K562 (cell line): Measurements from ENCODE around the gene PUS7. TPM values are rescaled to one million over a fixed set of nuclear protein-coding genes. Genes with fewer than 3 reads are reported as not detected.

ENCODE experiments used
- BCOR ChIP-seq: fragments of 450-650 bp; IDR thresholded peaks from 2 replicates; pipeline ENCODE4 v1.6.1; 2016
- BRD9 ChIP-seq: fragments of 450-650 bp; IDR thresholded peaks from 2 replicates; pipeline ENCODE4 v1.6.1; 2018; ENCODE audit warnings: low read depth; ENCODE audit not compliant: partially characterized antibody
- EP400 ChIP-seq: fragments of 450-650 bp; IDR thresholded peaks from 2 replicates; pipeline ENCODE4 v1.6.1; 2017; ENCODE audit warnings: antibody characterized with exemption, mild to moderate bottlenecking, moderate library complexity
- ETV5 ChIP-seq: sonication (generic); formaldehyde crosslinking; IDR thresholded peaks from 2 replicates; pipeline ENCODE4 v1.4.0; 2020; ENCODE audit warnings: low read depth, mild to moderate bottlenecking, missing genetic modification reagents
- FOXP4 ChIP-seq: sonication (generic); formaldehyde crosslinking; IDR thresholded peaks from 2 replicates; pipeline ENCODE4 v1.8.0; 2022; ENCODE audit warnings: mild to moderate bottlenecking, missing genetic modification reagents, borderline replicate concordance
- KAT2B ChIP-seq: IDR thresholded peaks from one replicate; pipeline ENCODE4 v1.6.1; 2012; ENCODE audit warnings: low read depth, mild to moderate bottlenecking, control low read depth, inconsistent platforms, low read length, moderate library complexity
- L3MBTL2 ChIP-seq: fragments of 450-650 bp; IDR thresholded peaks from 2 replicates; pipeline ENCODE4 v1.6.1; 2016; ENCODE audit warnings: mild to moderate bottlenecking, moderate library complexity
- NR3C1 ChIP-seq: sonication (generic); formaldehyde crosslinking; IDR thresholded peaks from 2 replicates; pipeline ENCODE4 v1.8.1; 2022; ENCODE audit warnings: missing genetic modification reagents
- NRF1 ChIP-seq, 2 experiments: fragments of 450-650 bp; IDR thresholded peaks in 1 of 2; conservative IDR thresholded peaks in 1 of 2; 2 replicates each; pipeline ENCODE4 v1.6.1; 2014; ENCODE audit warnings: mild to moderate bottlenecking in 2 of 2
- NUFIP1 ChIP-seq: fragments of 450-650 bp; IDR thresholded peaks from 2 replicates; pipeline ENCODE4 v1.6.1; 2018; ENCODE audit not compliant: partially characterized antibody
- RFX7 ChIP-seq: fragments of 250-450 bp; sonication (Bioruptor Pico); IDR thresholded peaks from 2 replicates; pipeline ENCODE4 v1.5.1; 2021; ENCODE audit warnings: mild to moderate bottlenecking
- SIN3A ChIP-seq, 2 experiments: fragments of 150-350 bp in 1 of 2; IDR thresholded peaks; 2 replicates each; pipeline ENCODE4 v1.6.1; 2011 to 2016; ENCODE audit warnings: borderline replicate concordance in 2 of 2, low read depth in 2 of 2, low read length in 2 of 2, mild to moderate bottlenecking in 2 of 2, moderate library complexity in 2 of 2; ENCODE audit not compliant: control insufficient read depth in 1 of 2
- SMARCB1 ChIP-seq: IDR thresholded peaks from 2 replicates; pipeline ENCODE4 v1.6.1; 2011; ENCODE audit warnings: improper control_type of control experiment, low read depth; ENCODE audit not compliant: insufficient read length
- SRSF3 ChIP-seq: fragments of 200-400 bp; formaldehyde crosslinking; IDR thresholded peaks from 2 replicates; pipeline ENCODE4 v1.6.1; 2016; ENCODE audit warnings: mild to moderate bottlenecking, low read length, moderate library complexity; ENCODE audit not compliant: insufficient read depth
- SRSF7 ChIP-seq: fragments of 200-400 bp; formaldehyde crosslinking; optimal IDR thresholded peaks from 2 replicates; pipeline ENCODE3; 2017; ENCODE audit warnings: mild to moderate bottlenecking, low read depth, low read length
- ZEB2 ChIP-seq: fragments of 450-650 bp; IDR thresholded peaks from 2 replicates; pipeline ENCODE4 v1.6.1; 2016
- ZNF282 ChIP-seq: sonication (generic); formaldehyde crosslinking; IDR thresholded peaks from 2 replicates; pipeline ENCODE4 v1.8.1; 2023; ENCODE audit warnings: missing genetic modification reagents
- ZNF436 ChIP-seq: fragments of 250-450, 450-650 bp; sonication (Bioruptor Pico); formaldehyde crosslinking; IDR thresholded peaks from 2 replicates; pipeline ENCODE4 v1.7.0; 2020; ENCODE audit warnings: mild to moderate bottlenecking
- ZNF511 ChIP-seq: sonication (generic); formaldehyde crosslinking; IDR thresholded peaks from 2 replicates; pipeline ENCODE4 v1.8.0; 2022; ENCODE audit warnings: mild to moderate bottlenecking, missing genetic modification reagents
- ZNF583 ChIP-seq: fragments of 250-450 bp; sonication (Bioruptor Pico); IDR thresholded peaks from 2 replicates; pipeline ENCODE4 v1.4.0; 2020
- ZNF707 ChIP-seq: fragments of 250-450 bp; sonication (Bioruptor Pico); conservative IDR thresholded peaks from 2 replicates; pipeline ENCODE4 v1.8.0; 2022; ENCODE audit warnings: inconsistent platforms, mild to moderate bottlenecking, moderate library complexity
- polyA plus RNA-seq, 8 experiments: library from polyadenylated mRNA; depleted of rRNA in 4 of 8; stranded (reverse) in 5 of 8; unstranded in 3 of 8; fragments of >200 nt; fragmentation: Nextera tagmentation in 2 of 8; fragmentation: Illumina TruSeq in 1 of 8; extraction: Ambion mirVana in 2 of 8; extraction: Trizol in 1 of 8; gene quantifications; 2 replicates each; pipeline versions ENCODE4 v1.2.1 to v1.2.3, GENCODE V29; 2011 to 2014; ENCODE audit warnings: inconsistent platforms in 1 of 8, missing spikeins in 1 of 8
- total RNA-seq, 7 experiments: library from RNA; depleted of rRNA in 6 of 7; stranded (reverse); fragments of >200 nt in 6 of 7; fragmentation: Illumina TruSeq in 2 of 7; extraction: Trizol in 2 of 7; gene quantifications; 2 replicates each; pipeline versions ENCODE4 v1.2.1 to v1.2.3, GENCODE V29; 2011 to 2021; ENCODE audit warnings: low replicate concordance in 1 of 7
- TF ChIP-seq, protein P1 (sequence below): sonication (generic); formaldehyde crosslinking; IDR thresholded peaks from 2 replicates; pipeline ENCODE4 v1.8.1; 2022; ENCODE audit warnings: missing genetic modification reagents
- TF ChIP-seq, protein P2 (sequence below): fragments of 250-450 bp; sonication (Bioruptor Pico); IDR thresholded peaks from 2 replicates; pipeline ENCODE4 v1.9.0; 2021; ENCODE audit warnings: mild to moderate bottlenecking, inconsistent platforms

PUS7 gene
- total and polyA plus RNA-seq, 9 of the 15 experiments (the other 6 are each of a cell fraction or from before 2014, with no cell fraction given), result 15.1 to 95.6 (median 63.2) TPM

- peak; percentile 92; the same call in 1 of the 2 replicates for TF ChIP-seq NR3C1
- TF ChIP-seq SRSF7, result no peak
- no peak for TF ChIP-seq SMARCB1
- TF ChIP-seq KAT2B, result no peak
- TF ChIP-seq NRF1 (conservative IDR thresholded peaks at IDR 0.05 in 1 of 2, IDR thresholded peaks at IDR 0.05 in 1 of 2), result peak in 1 of 2 experiments; percentile 45; a peak in 1 of 4 replicates
- TF ChIP-seq EP400, result peak; percentile 92
- peak; percentile 29 to 92; a peak in 3 of 4 replicates for TF ChIP-seq SIN3A (IDR thresholded peaks at IDR 0.05; ENCODE audit: borderline replicate concordance in 2 of 2, control insufficient read depth in 1 of 2, low read depth in 2 of 2, low read length in 2 of 2)
- peak; percentile 97 for TF ChIP-seq ZNF511 (CRISPR knock-in tag)
- TF ChIP-seq NUFIP1, result peak; percentile 54
- TF ChIP-seq ZNF583 (CRISPR knock-in tag), result no peak
- peak; percentile 85 for TF ChIP-seq L3MBTL2
- TF ChIP-seq ZEB2, result no peak
- TF ChIP-seq SRSF3, result 0 out of 2 replicates have a peak, but pooled peaks have one; percentile 41
- TF ChIP-seq, protein P1, sequence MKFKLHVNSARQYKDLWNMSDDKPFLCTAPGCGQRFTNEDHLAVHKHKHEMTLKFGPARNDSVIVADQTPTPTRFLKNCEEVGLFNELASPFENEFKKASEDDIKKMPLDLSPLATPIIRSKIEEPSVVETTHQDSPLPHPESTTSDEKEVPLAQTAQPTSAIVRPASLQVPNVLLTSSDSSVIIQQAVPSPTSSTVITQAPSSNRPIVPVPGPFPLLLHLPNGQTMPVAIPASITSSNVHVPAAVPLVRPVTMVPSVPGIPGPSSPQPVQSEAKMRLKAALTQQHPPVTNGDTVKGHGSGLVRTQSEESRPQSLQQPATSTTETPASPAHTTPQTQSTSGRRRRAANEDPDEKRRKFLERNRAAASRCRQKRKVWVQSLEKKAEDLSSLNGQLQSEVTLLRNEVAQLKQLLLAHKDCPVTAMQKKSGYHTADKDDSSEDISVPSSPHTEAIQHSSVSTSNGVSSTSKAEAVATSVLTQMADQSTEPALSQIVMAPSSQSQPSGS (CRISPR knock-in tag), result 0 out of 2 replicates have a peak, but pooled peaks have one; percentile 39
- no peak for TF ChIP-seq ZNF436 (CRISPR knock-in tag)
- TF ChIP-seq, protein P2, sequence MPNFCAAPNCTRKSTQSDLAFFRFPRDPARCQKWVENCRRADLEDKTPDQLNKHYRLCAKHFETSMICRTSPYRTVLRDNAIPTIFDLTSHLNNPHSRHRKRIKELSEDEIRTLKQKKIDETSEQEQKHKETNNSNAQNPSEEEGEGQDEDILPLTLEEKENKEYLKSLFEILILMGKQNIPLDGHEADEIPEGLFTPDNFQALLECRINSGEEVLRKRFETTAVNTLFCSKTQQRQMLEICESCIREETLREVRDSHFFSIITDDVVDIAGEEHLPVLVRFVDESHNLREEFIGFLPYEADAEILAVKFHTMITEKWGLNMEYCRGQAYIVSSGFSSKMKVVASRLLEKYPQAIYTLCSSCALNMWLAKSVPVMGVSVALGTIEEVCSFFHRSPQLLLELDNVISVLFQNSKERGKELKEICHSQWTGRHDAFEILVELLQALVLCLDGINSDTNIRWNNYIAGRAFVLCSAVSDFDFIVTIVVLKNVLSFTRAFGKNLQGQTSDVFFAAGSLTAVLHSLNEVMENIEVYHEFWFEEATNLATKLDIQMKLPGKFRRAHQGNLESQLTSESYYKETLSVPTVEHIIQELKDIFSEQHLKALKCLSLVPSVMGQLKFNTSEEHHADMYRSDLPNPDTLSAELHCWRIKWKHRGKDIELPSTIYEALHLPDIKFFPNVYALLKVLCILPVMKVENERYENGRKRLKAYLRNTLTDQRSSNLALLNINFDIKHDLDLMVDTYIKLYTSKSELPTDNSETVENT, result peak; percentile 70; the same call in 1 of the 2 replicates
- peak; percentile 70; the same call in 1 of the 2 replicates for TF ChIP-seq ETV5
- TF ChIP-seq BCOR, result no peak
- TF ChIP-seq ZNF707, result no peak
- TF ChIP-seq ZNF282 (CRISPR knock-in tag), result no peak
- peak; percentile 98 for TF ChIP-seq FOXP4
- TF ChIP-seq RFX7 (CRISPR knock-in tag), result no peak
- TF ChIP-seq BRD9, result no peak
Measured at GRCh38 chr7:105521027-105521716, 899 bp downstream of the PUS7 start (continued).
